OCI-LY7 (cell line): Measurements from ENCODE around the gene SPDYA.

Experiments
- EZH2phosphoT487 ChIP-seq: fragments of 200-600 bp; sonication (generic); IDR thresholded peaks from 2 replicates; pipeline ENCODE4 v1.6.1; 2018; ENCODE audit warnings: low read depth, borderline replicate concordance, mild to moderate bottlenecking, mixed run types, antibody characterized with exemption, low read length, moderate library complexity, mixed read lengths
- TF ChIP-seq, protein P1 (sequence below): fragments of 200-600 bp; sonication (generic); conservative IDR thresholded peaks from 2 replicates; pipeline ENCODE4 v1.5.1; 2014; ENCODE audit warnings: mild to moderate bottlenecking, antibody characterized with exemption, low read length, moderate library complexity, mixed read lengths

DNA sequence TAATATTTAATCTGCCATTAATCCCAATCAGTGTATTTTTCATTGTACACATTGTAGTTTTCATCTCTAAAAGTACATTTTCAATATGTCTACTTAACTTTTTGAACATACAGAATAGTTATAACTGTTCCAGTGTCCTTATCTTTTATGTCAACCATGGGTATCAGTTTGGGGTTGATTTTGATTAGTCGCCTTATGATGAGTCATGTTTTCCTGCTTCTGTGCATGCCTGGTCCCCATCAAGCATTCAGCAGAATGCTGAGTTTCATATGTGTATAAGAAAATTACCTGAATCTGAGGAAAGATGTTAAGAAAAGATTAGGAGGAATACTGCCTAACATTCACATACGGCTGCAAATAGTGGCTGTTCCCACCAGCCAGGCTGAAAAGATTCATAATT, 17.7 kb downstream of the SPDYA start:
- TF ChIP-seq, protein P1, sequence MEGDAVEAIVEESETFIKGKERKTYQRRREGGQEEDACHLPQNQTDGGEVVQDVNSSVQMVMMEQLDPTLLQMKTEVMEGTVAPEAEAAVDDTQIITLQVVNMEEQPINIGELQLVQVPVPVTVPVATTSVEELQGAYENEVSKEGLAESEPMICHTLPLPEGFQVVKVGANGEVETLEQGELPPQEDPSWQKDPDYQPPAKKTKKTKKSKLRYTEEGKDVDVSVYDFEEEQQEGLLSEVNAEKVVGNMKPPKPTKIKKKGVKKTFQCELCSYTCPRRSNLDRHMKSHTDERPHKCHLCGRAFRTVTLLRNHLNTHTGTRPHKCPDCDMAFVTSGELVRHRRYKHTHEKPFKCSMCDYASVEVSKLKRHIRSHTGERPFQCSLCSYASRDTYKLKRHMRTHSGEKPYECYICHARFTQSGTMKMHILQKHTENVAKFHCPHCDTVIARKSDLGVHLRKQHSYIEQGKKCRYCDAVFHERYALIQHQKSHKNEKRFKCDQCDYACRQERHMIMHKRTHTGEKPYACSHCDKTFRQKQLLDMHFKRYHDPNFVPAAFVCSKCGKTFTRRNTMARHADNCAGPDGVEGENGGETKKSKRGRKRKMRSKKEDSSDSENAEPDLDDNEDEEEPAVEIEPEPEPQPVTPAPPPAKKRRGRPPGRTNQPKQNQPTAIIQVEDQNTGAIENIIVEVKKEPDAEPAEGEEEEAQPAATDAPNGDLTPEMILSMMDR, result no peak
- TF ChIP-seq EZH2phosphoT487, result no peak
